GM12801 (cell line): ENCODE measurements around the gene UBLCP1.

Experiments used
- TF ChIP-seq, protein P1 (sequence below): IDR thresholded peaks from one replicate; pipeline ENCODE4 v1.5.1; 2011; ENCODE audit warnings: control low read depth; ENCODE audit not compliant: insufficient read length; ENCODE audit errors: extremely low read depth

UBLCP1 gene

DNA sequence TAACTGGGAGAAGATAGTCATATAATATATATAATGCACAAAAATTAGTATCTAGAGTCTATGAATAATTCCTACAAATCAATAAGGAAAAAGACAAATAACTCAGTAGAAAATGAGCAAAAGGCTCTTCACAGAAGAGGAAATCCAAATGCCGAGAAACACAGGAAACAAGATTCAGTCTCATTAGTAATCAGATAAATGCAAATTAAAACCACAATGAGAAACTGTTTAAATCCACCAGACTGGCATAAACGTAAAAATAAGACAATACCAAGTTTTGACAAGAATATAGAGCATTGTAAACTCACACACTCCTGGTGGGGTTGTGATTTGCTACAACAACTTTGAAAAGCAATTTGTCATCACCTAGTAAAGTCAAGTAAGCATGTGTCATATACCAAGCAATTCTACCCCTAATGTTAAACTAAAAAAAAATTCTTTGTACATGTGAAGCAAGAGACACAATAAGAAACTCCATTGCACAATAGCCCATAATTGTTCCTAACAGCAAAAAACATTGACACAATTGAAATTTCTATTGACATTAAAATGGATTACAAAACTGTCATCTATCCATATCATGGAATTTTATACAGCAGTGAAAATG lies 21.0 kb upstream of the UBLCP1 start:
- TF ChIP-seq, protein P1, sequence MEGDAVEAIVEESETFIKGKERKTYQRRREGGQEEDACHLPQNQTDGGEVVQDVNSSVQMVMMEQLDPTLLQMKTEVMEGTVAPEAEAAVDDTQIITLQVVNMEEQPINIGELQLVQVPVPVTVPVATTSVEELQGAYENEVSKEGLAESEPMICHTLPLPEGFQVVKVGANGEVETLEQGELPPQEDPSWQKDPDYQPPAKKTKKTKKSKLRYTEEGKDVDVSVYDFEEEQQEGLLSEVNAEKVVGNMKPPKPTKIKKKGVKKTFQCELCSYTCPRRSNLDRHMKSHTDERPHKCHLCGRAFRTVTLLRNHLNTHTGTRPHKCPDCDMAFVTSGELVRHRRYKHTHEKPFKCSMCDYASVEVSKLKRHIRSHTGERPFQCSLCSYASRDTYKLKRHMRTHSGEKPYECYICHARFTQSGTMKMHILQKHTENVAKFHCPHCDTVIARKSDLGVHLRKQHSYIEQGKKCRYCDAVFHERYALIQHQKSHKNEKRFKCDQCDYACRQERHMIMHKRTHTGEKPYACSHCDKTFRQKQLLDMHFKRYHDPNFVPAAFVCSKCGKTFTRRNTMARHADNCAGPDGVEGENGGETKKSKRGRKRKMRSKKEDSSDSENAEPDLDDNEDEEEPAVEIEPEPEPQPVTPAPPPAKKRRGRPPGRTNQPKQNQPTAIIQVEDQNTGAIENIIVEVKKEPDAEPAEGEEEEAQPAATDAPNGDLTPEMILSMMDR, result no peak

DNA sequence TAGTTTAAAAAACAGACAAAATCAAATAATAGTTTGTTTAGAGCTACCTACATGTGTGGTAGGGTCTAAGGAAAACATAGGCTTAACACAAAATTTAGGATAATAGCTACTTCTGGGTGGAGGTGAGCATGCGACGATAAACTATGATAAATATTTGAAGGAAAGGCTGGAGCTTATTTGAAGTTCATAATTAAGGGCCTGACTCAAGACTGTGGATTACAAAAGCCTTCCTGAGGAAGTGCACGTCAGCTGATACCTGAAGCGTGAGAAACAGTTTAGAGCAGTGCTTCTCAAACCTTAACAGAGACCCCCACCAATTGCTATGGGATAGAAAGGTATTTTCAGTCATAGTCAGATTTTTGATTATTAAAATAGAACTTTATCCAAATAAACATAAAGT lies 20.4 kb upstream of the UBLCP1 start:
- TF ChIP-seq, protein P1, result no peak

DNA sequence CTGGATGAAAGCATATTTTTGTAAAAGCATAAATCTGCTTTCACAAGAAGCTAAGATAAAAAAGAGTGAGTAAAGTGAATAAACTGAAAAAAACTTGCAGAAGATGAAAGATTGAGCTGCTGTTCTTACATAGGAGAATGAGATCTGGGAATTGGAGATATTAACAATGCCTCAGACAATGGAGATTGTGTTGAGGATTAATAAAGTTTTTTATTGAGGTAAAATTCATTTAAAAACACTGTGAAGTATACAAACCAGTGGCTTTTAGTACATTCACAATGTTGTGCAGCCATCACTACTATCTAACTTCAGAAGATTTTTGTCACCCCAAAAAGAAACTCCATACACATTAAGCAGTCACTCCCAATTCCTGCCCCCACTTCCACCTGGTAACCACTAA lies 19.7 kb upstream of the UBLCP1 start:
- TF ChIP-seq, protein P1, result no peak

DNA sequence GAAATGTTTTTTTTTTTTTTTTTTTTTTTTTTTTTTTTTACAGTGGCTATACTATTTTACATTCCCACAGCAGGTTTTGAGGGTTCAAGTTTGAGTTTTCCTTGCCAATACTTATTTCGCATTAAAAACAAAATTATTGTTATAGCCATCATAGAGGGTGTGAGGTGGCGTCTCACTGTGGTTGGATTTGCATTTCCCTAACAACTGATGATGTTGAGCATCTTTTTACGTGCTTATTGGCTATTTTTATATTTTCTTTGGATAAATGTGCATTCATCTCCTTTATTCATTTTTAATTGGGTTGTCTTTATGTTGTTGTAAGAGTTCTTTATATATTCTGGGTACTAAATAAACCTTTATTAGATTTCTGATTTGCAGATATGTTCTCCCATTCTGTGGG lies 18.9 kb upstream of the UBLCP1 start:
- TF ChIP-seq, protein P1, result no peak

DNA sequence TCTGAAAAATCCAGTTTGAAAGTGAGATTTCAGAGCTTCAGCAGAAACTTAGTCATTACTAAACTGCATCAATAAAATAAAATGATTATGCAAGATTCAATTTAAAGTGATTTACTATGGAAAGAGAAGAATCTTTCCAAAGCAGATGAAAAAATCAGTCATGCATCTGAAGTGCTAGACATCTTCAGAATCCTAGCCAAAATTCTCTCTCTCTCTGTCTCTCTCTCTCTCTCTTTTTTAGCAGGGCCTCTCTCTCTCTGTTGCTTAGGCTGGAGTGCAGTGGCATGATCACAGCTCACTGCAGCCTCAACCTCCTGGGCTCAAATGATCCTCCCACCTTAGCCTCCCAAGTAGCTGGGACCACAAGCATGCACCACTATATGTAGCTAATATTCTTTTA lies 18.2 kb upstream of the UBLCP1 start:
- TF ChIP-seq, protein P1, result no peak

DNA sequence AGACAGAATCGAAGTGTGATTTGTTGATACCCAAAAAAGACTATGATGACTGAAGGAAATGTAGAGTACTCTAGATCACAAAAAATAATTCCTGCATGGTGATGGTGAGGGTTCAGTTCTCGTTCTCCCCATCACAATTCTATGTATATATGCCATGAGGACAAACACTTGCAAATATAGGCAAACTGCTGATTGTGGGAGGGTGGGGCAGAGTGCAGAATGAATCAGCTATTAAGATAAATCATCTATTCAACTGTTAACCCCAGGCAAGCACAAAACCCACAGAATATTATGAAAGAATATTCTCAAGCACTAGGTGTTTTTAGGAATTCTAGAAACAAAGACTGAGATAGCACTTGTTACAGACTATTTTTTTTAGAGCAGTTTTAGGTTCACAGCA lies 13.9 kb upstream of the UBLCP1 start:
- TF ChIP-seq, protein P1, result no peak

DNA sequence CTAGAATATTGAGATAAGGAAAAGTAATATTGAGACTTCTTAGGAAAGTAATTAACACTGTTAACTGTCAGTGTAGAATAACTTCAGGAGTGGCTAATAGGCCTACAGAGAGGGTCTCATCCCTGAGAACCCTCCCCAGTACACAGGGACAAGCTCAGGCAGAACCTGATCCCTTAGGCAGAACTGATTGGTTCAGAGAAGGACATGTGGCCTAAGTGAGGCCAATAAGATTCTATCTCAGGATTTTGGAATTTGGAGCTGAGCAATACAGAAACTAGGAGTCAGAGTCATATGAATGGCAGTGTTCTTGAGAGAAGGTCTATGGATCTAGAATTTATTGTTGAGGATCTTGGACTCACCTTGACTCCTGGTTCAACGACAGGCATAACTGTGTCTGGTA lies 10.9 kb upstream of the UBLCP1 start:
- TF ChIP-seq, protein P1, result no peak
